WTC11 (cell line): Measurements from ENCODE around the gene TAF5L. TPM values are rescaled to one million over a fixed set of nuclear protein-coding genes. Genes with fewer than 3 reads are reported as not detected.

Experiments
- ZNF138 ChIP-seq: sonication (generic); formaldehyde crosslinking; conservative IDR thresholded peaks from 2 replicates; pipeline ENCODE4 v1.8.1; 2022; ENCODE audit warnings: mild to moderate bottlenecking, moderate library complexity, missing genetic modification reagents
- ZNF396 ChIP-seq: fragments of 250-450 bp; sonication (Bioruptor Pico); IDR thresholded peaks from 2 replicates; pipeline ENCODE4 v1.8.0; 2021; ENCODE audit warnings: mild to moderate bottlenecking, moderate library complexity, borderline replicate concordance
- total RNA-seq: library from RNA; stranded (reverse); gene quantifications from 3 replicates; pipeline ENCODE4 v1.2.3, GENCODE V29; 2021
- TF ChIP-seq, protein P1 (sequence below): sonication (generic); formaldehyde crosslinking; IDR thresholded peaks from 2 replicates; pipeline ENCODE4 v1.8.0; 2022; ENCODE audit warnings: mild to moderate bottlenecking, missing genetic modification reagents
- TF ChIP-seq, protein P2 (sequence below): sonication (generic); formaldehyde crosslinking; IDR thresholded peaks from 2 replicates; pipeline ENCODE4 v1.8.1; 2023; ENCODE audit warnings: mild to moderate bottlenecking, missing genetic modification reagents

The TAF5L gene
- total RNA-seq, 1 experiment from 2014 or later: 23.8 TPM

DNA sequence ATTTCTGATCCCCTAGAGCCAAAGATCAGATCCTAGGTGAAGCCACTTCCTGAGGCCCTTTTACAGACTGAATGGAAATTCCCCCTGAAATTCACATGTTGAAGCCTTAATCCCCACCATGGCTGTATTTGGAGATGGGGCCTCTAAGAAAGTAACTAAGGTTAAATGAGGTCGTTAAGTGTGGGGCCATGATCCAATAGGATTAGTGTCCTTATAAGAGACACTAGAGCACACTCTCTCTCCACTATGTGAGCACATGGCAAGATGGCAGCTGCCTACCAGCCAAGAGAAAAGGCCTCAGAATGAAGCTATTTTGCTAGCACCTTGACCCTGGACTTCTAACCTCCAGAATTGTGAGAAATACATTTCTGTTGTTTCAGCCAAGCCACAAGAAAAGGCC is 81.3 kb downstream of the TAF5L start (continued):
- TF ChIP-seq, protein P1, sequence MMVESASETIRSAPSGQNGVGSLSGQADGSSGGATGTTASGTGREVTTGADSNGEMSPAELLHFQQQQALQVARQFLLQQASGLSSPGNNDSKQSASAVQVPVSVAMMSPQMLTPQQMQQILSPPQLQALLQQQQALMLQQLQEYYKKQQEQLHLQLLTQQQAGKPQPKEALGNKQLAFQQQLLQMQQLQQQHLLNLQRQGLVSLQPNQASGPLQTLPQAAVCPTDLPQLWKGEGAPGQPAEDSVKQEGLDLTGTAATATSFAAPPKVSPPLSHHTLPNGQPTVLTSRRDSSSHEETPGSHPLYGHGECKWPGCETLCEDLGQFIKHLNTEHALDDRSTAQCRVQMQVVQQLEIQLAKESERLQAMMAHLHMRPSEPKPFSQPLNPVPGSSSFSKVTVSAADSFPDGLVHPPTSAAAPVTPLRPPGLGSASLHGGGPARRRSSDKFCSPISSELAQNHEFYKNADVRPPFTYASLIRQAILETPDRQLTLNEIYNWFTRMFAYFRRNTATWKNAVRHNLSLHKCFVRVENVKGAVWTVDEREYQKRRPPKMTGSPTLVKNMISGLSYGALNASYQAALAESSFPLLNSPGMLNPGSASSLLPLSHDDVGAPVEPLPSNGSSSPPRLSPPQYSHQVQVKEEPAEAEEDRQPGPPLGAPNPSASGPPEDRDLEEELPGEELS (CRISPR knock-in tag): no peak
- TF ChIP-seq, protein P2, sequence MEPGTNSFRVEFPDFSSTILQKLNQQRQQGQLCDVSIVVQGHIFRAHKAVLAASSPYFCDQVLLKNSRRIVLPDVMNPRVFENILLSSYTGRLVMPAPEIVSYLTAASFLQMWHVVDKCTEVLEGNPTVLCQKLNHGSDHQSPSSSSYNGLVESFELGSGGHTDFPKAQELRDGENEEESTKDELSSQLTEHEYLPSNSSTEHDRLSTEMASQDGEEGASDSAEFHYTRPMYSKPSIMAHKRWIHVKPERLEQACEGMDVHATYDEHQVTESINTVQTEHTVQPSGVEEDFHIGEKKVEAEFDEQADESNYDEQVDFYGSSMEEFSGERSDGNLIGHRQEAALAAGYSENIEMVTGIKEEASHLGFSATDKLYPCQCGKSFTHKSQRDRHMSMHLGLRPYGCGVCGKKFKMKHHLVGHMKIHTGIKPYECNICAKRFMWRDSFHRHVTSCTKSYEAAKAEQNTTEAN (CRISPR knock-in tag): no peak
- TF ChIP-seq ZNF396: no peak
- TF ChIP-seq ZNF138 (CRISPR knock-in tag): no peak

Other genes with a start within 250 kb of the TAF5L start
- 0.78 to 1.5 TPM (median 0.96 TPM) in 3 replicates for gene ACTA1, start 192.0 kb downstream of the TAF5L start, total RNA-seq
- 66.9 to 73.7 TPM (median 67.8 TPM) in 3 replicates for gene NUP133, start 117.8 kb downstream of the TAF5L start, total RNA-seq
- gene ABCB10, start 67.4 kb downstream of the TAF5L start, total RNA-seq: 9.2 to 11.0 TPM (median 11.0 TPM) in 3 replicates
- gene URB2, start 125 bp upstream of the TAF5L start, total RNA-seq: 20.7 to 24.6 TPM (median 22.5 TPM) in 3 replicates